GM23338 (cell line): ENCODE data around the gene SEPHS1. TPM values are rescaled to one million over a fixed set of nuclear protein-coding genes. Genes with fewer than 3 reads are reported as not detected.
A peak's percentile ranks its signal among the peaks of the same experiment; 100 is the strongest.

ENCODE experiments used
- ATAC-seq: fragments of 200-7000 bp; cut with Tn5 transposase; 3 replicates; pipeline ENCODE4 v1.9.1; 2020
- DNase-seq: peaks from one replicate; pipeline ENCODE4 v3.0.0-alpha.2; 2015; ENCODE audit warnings: low spot score
- H2AFZ ChIP-seq: fragments of 200-600 bp; sonication (generic); 2 replicates; pipeline ENCODE4 v1.8.0; 2016; ENCODE audit warnings: antibody characterized with exemption, mild to moderate bottlenecking, moderate library complexity
- H3F3A ChIP-seq: fragments of 200-600 bp; sonication (generic); replicated peaks from 2 replicates; pipeline ENCODE4 v1.8.0; 2017; ENCODE audit warnings: antibody characterized with exemption, mixed run types, low read depth
- H3K27ac ChIP-seq: fragments of 200-600 bp; sonication (generic); 2 replicates; pipeline ENCODE4 v1.6.1; 2016; ENCODE audit warnings: low read depth
- H3K27me3 ChIP-seq: fragments of 200-600 bp; sonication (generic); 2 replicates; pipeline ENCODE4 v1.8.0; 2016; ENCODE audit warnings: mild to moderate bottlenecking, mixed run types, moderate library complexity; ENCODE audit not compliant: insufficient read depth
- H3K36me3 ChIP-seq: fragments of 200-600 bp; sonication (generic); 2 replicates; pipeline ENCODE4 v1.8.0; 2016; ENCODE audit warnings: mild to moderate bottlenecking; ENCODE audit not compliant: insufficient read depth
- H3K4me1 ChIP-seq: fragments of 200-600 bp; sonication (generic); 2 replicates; pipeline ENCODE4 v1.8.0; 2016; ENCODE audit warnings: mild to moderate bottlenecking, moderate library complexity; ENCODE audit not compliant: insufficient read depth
- H3K4me2 ChIP-seq: fragments of 200-600 bp; sonication (generic); 2 replicates; pipeline ENCODE4 v1.7.1; 2017; ENCODE audit warnings: mixed run types
- H3K4me3 ChIP-seq: fragments of 200-600 bp; sonication (generic); 2 replicates; pipeline ENCODE4 v1.6.1; 2016; ENCODE audit warnings: mixed run types
- H3K79me2 ChIP-seq: fragments of 200-600 bp; sonication (generic); replicated peaks from 2 replicates; pipeline ENCODE4 v1.8.0; 2017; ENCODE audit warnings: mild to moderate bottlenecking; ENCODE audit not compliant: insufficient read depth
- H3K9me2 ChIP-seq: fragments of 200-600 bp; sonication (generic); 2 replicates; pipeline ENCODE4 v1.8.0; 2017; ENCODE audit not compliant: insufficient read depth
- H4K20me1 ChIP-seq: fragments of 200-600 bp; sonication (generic); replicated peaks from 2 replicates; pipeline ENCODE4 v1.8.0; 2017; ENCODE audit warnings: mild to moderate bottlenecking; ENCODE audit not compliant: insufficient read depth
- H3K27ac Mint-ChIP-seq: 2 replicates; pipeline ENCODE4 v1.8.0; 2020; ENCODE audit warnings: inconsistent platforms, mild to moderate bottlenecking, moderate library complexity, mixed read lengths
- H3K27me3 Mint-ChIP-seq: 3 replicates; pipeline ENCODE4 v1.8.0; 2022; ENCODE audit warnings: low read depth, mild to moderate bottlenecking, moderate library complexity, mixed read lengths, inconsistent platforms; ENCODE audit not compliant: insufficient read depth, poor library complexity
- H3K36me3 Mint-ChIP-seq: 3 replicates; pipeline ENCODE4 v1.8.0; 2021; ENCODE audit warnings: low read depth, mild to moderate bottlenecking, inconsistent platforms, moderate library complexity, mixed read lengths
- H3K4me1 Mint-ChIP-seq: 3 replicates; pipeline ENCODE4 v1.8.0; 2020; ENCODE audit warnings: mild to moderate bottlenecking, inconsistent platforms, mixed read lengths
- H3K4me3 Mint-ChIP-seq: 3 replicates; pipeline ENCODE4 v1.8.0; 2021; ENCODE audit warnings: moderate library complexity, mild to moderate bottlenecking, inconsistent platforms, mixed read lengths
- H3K9me3 Mint-ChIP-seq: 3 replicates; pipeline ENCODE4 v1.8.0; 2020; ENCODE audit warnings: moderate library complexity, mild to moderate bottlenecking, inconsistent platforms, mixed read lengths
- CREB1 ChIP-seq: fragments of 250-450 bp; sonication (Bioruptor Pico); IDR thresholded peaks from 2 replicates; pipeline ENCODE4 v1.5.0; 2020; ENCODE audit warnings: low read depth, mild to moderate bottlenecking, moderate library complexity
- EZH2 ChIP-seq: fragments of 200-600 bp; sonication (generic); IDR thresholded peaks from one replicate; pipeline ENCODE4 v1.8.0; 2017; ENCODE audit warnings: antibody characterized with exemption, mild to moderate bottlenecking, low read depth; ENCODE audit not compliant: unreplicated experiment
- EZH2phosphoT487 ChIP-seq: fragments of 200-600 bp; sonication (generic); IDR thresholded peaks from one replicate; pipeline ENCODE4 v1.8.1; 2018; ENCODE audit warnings: antibody characterized with exemption; ENCODE audit not compliant: unreplicated experiment
- JUNB ChIP-seq: IDR thresholded peaks from one replicate; pipeline ENCODE4 v1.6.1; 2016; ENCODE audit warnings: antibody characterized with exemption; ENCODE audit not compliant: unreplicated experiment
- NANOG ChIP-seq: IDR thresholded peaks from 2 replicates; pipeline ENCODE4 v1.6.1; 2016; ENCODE audit warnings: antibody characterized with exemption, borderline replicate concordance
- POLR2AphosphoS5 ChIP-seq: IDR thresholded peaks from 2 replicates; pipeline ENCODE4 v1.6.1; 2016; ENCODE audit warnings: antibody characterized with exemption, low read depth
- STAT1 ChIP-seq: IDR thresholded peaks from one replicate; pipeline ENCODE4 v1.6.1; 2016; ENCODE audit warnings: antibody characterized with exemption; ENCODE audit not compliant: unreplicated experiment
- ZNF114 ChIP-seq: fragments of 250-450 bp; sonication (Bioruptor Pico); IDR thresholded peaks from 2 replicates; pipeline ENCODE4 v1.5.0; 2020; ENCODE audit warnings: mild to moderate bottlenecking, moderate library complexity
- ZNF331 ChIP-seq: fragments of 250-450 bp; sonication (Bioruptor Pico); IDR thresholded peaks from 2 replicates; pipeline ENCODE4 v1.5.0; 2020; ENCODE audit warnings: low read depth, mild to moderate bottlenecking, moderate library complexity
- polyA plus RNA-seq: library from polyadenylated mRNA; unstranded; fragments of >200 nt; fragmentation: Nextera tagmentation; extraction: Ambion mirVana; gene quantifications from 2 replicates; pipeline ENCODE4 v1.2.1, GENCODE V29; 2016
- total RNA-seq: library from RNA; depleted of rRNA; stranded (reverse); fragments of >200 nt; shearing (Covaris generic); gene quantifications from 2 replicates; pipeline ENCODE4 v1.2.3, GENCODE V29; 2014
- TF ChIP-seq, protein P1 (sequence below): IDR thresholded peaks from one replicate; pipeline ENCODE4 v1.6.1; 2018; ENCODE audit warnings: antibody characterized with exemption; ENCODE audit not compliant: unreplicated experiment
- TF ChIP-seq, protein P2 (sequence below): IDR thresholded peaks from 2 replicates; pipeline ENCODE4 v1.6.1; 2016; ENCODE audit warnings: antibody characterized with exemption
- TF ChIP-seq, protein P3 (sequence below): fragments of 250-450 bp; sonication (Bioruptor Pico); IDR thresholded peaks from 2 replicates; pipeline ENCODE4 v1.5.0; 2020; ENCODE audit warnings: mild to moderate bottlenecking, moderate library complexity
- TF ChIP-seq, protein P4 (sequence below), 2 experiments: fragments of 200-600 bp in 1 of 2; sonication (generic) in 1 of 2; conservative IDR thresholded peaks; 2 replicates each; pipeline versions ENCODE4 v1.5.1 to v1.6.1; 2016 to 2017; ENCODE audit warnings: antibody characterized with exemption in 2 of 2, low read depth in 2 of 2, mild to moderate bottlenecking in 2 of 2, moderate library complexity in 1 of 2

Gene SEPHS1
- total and polyA plus RNA-seq, 2 experiments from 2014 or later, result 260 to 609 TPM

DNA sequence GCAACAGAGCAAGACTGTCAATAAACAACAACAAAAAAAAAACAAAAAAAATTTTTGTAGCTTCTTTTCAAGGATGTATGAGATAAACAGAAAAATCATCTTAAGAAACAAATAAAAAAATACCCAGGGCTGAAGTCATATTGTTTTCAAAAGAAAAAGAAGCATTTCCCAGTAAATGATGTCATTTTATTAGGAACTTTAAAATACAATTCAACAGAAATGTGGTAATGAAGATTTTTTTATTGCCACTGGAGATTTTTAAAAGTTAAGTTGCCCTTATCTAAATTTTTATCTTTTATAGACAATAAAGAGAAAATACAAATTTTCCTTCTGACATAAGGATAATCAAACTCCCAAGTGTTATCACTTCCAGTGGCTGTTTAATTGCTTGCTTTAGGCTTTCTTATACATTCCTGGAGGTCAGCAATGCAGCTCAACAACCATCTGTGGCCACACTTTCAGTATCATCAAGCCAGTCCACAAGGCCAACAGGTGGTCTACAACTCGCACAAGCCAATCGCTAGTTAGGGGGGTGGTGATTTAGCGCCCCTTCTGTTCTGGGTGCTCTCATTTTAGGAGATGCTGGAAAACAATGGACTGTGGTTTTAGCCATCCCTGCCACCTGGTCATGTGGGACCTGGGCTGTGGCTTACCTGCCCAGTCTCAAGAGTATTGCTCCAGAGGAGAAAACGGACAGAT is 10.8 kb downstream of the SEPHS1 start:
- H3K27me3 ChIP-seq, result no peaks in the 10 kb centered on the region
- no peak overlapping the region for H3K4me2 ChIP-seq
- Mint-ChIP-seq H3K27me3 (peaks cover 13% of the 10 kb centered on the region), H3K9me3 (no peaks in the 10 kb centered on the region), H3K27ac (peak overlapping the region; percentile 72), H3K4me3 (no peak overlapping the region), H3K36me3 (peaks cover 99% of the 10 kb centered on the region), H3K4me1 (peaks cover 39% of the 10 kb centered on the region)
- no peak overlapping the region for H3K4me3 ChIP-seq
- H3K36me3 ChIP-seq, result peaks cover 73% of the 10 kb centered on the region
- no peak for DNase-seq
- H3K79me2 ChIP-seq, result peaks cover 100% of the 10 kb centered on the region
- peaks cover 73% of the 10 kb centered on the region for H4K20me1 ChIP-seq
- H3K27ac ChIP-seq, result peak overlapping the region; percentile 73
- TF ChIP-seq POLR2AphosphoS5 (no peak), STAT1 (no peak), ZNF114 (no peak), NANOG (no peak), EZH2phosphoT487 (no peak), ZNF331 (CRISPR knock-in tag) (no peak), JUNB (no peak), EZH2 (no peak), CREB1 (CRISPR knock-in tag) (no peak)
- TF ChIP-seq, protein P1, sequence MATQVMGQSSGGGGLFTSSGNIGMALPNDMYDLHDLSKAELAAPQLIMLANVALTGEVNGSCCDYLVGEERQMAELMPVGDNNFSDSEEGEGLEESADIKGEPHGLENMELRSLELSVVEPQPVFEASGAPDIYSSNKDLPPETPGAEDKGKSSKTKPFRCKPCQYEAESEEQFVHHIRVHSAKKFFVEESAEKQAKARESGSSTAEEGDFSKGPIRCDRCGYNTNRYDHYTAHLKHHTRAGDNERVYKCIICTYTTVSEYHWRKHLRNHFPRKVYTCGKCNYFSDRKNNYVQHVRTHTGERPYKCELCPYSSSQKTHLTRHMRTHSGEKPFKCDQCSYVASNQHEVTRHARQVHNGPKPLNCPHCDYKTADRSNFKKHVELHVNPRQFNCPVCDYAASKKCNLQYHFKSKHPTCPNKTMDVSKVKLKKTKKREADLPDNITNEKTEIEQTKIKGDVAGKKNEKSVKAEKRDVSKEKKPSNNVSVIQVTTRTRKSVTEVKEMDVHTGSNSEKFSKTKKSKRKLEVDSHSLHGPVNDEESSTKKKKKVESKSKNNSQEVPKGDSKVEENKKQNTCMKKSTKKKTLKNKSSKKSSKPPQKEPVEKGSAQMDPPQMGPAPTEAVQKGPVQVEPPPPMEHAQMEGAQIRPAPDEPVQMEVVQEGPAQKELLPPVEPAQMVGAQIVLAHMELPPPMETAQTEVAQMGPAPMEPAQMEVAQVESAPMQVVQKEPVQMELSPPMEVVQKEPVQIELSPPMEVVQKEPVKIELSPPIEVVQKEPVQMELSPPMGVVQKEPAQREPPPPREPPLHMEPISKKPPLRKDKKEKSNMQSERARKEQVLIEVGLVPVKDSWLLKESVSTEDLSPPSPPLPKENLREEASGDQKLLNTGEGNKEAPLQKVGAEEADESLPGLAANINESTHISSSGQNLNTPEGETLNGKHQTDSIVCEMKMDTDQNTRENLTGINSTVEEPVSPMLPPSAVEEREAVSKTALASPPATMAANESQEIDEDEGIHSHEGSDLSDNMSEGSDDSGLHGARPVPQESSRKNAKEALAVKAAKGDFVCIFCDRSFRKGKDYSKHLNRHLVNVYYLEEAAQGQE, result no peak
- TF ChIP-seq, protein P2, sequence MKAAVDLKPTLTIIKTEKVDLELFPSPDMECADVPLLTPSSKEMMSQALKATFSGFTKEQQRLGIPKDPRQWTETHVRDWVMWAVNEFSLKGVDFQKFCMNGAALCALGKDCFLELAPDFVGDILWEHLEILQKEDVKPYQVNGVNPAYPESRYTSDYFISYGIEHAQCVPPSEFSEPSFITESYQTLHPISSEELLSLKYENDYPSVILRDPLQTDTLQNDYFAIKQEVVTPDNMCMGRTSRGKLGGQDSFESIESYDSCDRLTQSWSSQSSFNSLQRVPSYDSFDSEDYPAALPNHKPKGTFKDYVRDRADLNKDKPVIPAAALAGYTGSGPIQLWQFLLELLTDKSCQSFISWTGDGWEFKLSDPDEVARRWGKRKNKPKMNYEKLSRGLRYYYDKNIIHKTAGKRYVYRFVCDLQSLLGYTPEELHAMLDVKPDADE, result no peak
- TF ChIP-seq, protein P3, sequence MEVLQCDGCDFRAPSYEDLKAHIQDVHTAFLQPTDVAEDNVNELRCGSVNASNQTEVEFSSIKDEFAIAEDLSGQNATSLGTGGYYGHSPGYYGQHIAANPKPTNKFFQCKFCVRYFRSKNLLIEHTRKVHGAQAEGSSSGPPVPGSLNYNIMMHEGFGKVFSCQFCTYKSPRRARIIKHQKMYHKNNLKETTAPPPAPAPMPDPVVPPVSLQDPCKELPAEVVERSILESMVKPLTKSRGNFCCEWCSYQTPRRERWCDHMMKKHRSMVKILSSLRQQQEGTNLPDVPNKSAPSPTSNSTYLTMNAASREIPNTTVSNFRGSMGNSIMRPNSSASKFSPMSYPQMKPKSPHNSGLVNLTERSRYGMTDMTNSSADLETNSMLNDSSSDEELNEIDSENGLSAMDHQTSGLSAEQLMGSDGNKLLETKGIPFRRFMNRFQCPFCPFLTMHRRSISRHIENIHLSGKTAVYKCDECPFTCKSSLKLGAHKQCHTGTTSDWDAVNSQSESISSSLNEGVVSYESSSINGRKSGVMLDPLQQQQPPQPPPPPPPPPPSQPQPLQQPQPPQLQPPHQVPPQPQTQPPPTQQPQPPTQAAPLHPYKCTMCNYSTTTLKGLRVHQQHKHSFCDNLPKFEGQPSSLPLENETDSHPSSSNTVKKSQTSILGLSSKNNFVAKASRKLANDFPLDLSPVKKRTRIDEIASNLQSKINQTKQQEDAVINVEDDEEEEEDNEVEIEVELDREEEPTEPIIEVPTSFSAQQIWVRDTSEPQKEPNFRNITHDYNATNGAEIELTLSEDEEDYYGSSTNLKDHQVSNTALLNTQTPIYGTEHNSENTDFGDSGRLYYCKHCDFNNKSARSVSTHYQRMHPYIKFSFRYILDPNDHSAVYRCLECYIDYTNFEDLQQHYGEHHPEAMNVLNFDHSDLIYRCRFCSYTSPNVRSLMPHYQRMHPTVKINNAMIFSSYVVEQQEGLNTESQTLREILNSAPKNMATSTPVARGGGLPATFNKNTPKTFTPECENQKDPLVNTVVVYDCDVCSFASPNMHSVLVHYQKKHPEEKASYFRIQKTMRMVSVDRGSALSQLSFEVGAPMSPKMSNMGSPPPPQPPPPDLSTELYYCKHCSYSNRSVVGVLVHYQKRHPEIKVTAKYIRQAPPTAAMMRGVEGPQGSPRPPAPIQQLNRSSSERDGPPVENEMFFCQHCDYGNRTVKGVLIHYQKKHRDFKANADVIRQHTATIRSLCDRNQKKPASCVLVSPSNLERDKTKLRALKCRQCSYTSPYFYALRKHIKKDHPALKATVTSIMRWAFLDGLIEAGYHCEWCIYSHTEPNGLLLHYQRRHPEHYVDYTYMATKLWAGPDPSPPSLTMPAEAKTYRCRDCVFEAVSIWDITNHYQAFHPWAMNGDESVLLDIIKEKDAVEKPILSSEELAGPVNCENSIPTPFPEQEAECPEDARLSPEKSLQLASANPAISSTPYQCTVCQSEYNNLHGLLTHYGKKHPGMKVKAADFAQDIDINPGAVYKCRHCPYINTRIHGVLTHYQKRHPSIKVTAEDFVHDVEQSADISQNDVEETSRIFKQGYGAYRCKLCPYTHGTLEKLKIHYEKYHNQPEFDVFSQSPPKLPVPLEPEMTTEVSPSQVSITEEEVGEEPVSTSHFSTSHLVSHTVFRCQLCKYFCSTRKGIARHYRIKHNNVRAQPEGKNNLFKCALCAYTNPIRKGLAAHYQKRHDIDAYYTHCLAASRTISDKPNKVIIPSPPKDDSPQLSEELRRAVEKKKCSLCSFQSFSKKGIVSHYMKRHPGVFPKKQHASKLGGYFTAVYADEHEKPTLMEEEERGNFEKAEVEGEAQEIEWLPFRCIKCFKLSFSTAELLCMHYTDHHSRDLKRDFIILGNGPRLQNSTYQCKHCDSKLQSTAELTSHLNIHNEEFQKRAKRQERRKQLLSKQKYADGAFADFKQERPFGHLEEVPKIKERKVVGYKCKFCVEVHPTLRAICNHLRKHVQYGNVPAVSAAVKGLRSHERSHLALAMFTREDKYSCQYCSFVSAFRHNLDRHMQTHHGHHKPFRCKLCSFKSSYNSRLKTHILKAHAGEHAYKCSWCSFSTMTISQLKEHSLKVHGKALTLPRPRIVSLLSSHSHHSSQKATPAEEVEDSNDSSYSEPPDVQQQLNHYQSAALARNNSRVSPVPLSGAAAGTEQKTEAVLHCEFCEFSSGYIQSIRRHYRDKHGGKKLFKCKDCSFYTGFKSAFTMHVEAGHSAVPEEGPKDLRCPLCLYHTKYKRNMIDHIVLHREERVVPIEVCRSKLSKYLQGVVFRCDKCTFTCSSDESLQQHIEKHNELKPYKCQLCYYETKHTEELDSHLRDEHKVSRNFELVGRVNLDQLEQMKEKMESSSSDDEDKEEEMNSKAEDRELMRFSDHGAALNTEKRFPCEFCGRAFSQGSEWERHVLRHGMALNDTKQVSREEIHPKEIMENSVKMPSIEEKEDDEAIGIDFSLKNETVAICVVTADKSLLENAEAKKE (CRISPR knock-in tag), result no peak
- TF ChIP-seq, protein P4, sequence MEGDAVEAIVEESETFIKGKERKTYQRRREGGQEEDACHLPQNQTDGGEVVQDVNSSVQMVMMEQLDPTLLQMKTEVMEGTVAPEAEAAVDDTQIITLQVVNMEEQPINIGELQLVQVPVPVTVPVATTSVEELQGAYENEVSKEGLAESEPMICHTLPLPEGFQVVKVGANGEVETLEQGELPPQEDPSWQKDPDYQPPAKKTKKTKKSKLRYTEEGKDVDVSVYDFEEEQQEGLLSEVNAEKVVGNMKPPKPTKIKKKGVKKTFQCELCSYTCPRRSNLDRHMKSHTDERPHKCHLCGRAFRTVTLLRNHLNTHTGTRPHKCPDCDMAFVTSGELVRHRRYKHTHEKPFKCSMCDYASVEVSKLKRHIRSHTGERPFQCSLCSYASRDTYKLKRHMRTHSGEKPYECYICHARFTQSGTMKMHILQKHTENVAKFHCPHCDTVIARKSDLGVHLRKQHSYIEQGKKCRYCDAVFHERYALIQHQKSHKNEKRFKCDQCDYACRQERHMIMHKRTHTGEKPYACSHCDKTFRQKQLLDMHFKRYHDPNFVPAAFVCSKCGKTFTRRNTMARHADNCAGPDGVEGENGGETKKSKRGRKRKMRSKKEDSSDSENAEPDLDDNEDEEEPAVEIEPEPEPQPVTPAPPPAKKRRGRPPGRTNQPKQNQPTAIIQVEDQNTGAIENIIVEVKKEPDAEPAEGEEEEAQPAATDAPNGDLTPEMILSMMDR (conservative IDR thresholded peaks at IDR 0.05; ENCODE audit: low read depth in 2 of 2), result no peak
- H3F3A ChIP-seq, result peaks cover 58% of the 10 kb centered on the region
- no peaks in the 10 kb centered on the region for H3K9me2 ChIP-seq
- peaks cover 44% of the 10 kb centered on the region for H3K4me1 ChIP-seq
- ATAC-seq, result no peak
- no peak overlapping the region for H2AFZ ChIP-seq
